NCI-H2081 treated with DMSO at 0.1 percent for 48 hours (cell line): ENCODE results near the gene GTF3C4.
A peak's percentile ranks its signal among the peaks of the same experiment; 100 is the strongest.

Source experiments
- DNase-seq: peaks from one replicate; lab custom pipeline; 2025; lab: John Stamatoyannopoulos, UW

GTF3C4 gene, protein sequence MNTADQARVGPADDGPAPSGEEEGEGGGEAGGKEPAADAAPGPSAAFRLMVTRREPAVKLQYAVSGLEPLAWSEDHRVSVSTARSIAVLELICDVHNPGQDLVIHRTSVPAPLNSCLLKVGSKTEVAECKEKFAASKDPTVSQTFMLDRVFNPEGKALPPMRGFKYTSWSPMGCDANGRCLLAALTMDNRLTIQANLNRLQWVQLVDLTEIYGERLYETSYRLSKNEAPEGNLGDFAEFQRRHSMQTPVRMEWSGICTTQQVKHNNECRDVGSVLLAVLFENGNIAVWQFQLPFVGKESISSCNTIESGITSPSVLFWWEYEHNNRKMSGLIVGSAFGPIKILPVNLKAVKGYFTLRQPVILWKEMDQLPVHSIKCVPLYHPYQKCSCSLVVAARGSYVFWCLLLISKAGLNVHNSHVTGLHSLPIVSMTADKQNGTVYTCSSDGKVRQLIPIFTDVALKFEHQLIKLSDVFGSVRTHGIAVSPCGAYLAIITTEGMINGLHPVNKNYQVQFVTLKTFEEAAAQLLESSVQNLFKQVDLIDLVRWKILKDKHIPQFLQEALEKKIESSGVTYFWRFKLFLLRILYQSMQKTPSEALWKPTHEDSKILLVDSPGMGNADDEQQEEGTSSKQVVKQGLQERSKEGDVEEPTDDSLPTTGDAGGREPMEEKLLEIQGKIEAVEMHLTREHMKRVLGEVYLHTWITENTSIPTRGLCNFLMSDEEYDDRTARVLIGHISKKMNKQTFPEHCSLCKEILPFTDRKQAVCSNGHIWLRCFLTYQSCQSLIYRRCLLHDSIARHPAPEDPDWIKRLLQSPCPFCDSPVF

DNA sequence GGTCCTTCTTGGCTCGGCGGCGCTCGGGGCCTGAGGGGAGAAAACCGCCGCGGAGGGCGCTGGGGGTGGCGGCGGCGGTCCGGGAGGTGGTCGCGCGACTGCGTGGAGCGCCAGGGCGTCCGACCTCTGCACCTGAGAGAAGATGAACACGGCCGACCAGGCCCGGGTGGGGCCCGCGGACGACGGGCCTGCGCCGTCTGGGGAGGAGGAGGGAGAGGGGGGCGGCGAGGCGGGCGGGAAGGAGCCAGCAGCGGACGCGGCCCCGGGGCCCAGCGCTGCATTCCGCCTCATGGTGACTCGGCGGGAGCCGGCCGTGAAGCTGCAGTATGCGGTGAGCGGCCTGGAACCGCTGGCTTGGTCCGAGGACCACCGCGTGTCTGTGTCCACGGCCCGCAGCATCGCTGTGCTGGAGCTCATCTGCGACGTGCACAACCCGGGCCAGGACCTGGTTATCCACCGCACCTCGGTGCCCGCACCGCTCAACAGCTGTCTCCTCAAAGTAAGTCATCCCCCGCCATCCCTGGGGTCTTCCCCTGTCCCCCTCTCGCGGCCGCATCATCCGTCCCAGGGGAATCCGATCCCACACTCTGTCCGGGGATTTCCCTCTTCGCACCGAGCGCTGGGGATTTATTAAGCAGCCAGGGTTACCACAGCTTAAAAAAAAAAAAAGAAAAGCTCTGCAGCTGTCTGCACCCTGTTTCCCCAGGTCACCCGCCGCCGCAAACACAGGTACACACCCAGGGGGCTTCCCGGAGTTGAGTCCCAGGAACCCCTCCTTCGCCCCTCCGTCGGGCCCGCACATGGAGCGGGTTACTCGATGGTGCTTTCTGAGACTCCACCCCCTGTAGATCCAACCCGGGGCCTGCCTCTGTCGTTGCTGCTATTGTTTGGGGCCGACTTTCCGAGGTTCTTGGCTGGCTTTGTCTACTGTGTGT is at the start of gene GTF3C4:
Gene GTF3C4 (plus strand): TSS at position 8 of the 935 bp plus-strand sequence. CDS start 135 bp downstream, at position 143.
- no peak for DNase-seq

DNA sequence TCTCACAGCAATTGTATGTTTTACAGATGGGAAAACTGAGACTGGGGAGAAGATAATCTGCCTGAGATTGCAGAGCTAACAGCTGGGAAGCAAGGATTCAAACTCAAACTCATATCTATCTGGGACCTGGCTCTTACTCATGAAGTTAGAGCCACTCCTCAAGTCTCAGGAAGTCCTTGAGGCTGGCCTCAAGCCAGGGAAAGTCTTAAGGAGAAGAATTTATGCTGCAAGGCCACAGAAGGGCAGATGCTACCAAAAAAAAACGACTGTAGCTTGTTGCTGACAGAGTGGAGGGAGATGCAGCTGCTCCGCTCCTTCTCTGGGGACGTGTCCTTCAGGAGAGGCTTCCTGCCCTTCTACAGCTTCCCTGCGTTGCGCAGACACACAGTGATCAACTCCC is 48.1 kb upstream of the GTF3C4 start:
- DNase-seq, result no peak

DNA sequence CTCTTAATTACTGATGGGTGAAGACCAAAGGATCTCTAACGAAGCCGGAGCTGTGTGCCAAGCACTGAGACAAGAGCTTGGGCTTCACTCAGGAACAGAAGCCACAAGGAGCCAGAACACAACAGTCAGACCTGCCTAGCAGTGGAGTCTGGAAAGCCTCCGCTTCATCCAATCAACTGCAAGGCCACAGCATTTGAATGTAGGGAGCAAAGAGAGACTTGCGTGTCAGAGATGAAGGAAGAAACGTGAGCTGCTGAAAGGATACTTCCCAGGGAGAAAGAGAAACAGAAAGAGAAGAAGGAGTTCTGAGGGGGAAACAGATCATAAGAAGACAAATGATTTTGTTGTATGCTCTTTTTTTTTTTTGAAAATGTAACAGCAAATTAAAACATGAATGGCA is 44.0 kb upstream of the GTF3C4 start:
- no peak for DNase-seq

DNA sequence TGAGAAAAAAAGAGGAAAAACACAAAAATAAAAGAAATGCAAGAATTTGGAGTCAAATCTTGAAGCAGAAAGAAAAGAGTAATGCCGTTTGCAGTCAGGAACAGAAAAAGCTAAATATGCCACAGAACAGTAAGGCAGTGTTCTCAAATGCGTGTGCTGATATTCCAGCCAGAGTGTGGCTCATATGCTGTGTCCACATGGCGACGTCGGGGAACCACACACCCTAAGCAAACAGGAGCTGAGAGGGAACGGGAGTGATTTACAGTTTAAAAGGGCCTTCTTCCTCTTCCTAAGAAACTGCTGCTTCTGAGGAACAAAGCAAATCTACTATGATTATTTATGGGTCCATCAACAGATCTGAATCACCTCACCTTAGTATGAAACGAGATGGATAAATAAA is 43.2 kb upstream of the GTF3C4 start:
- DNase-seq, result no peak

DNA sequence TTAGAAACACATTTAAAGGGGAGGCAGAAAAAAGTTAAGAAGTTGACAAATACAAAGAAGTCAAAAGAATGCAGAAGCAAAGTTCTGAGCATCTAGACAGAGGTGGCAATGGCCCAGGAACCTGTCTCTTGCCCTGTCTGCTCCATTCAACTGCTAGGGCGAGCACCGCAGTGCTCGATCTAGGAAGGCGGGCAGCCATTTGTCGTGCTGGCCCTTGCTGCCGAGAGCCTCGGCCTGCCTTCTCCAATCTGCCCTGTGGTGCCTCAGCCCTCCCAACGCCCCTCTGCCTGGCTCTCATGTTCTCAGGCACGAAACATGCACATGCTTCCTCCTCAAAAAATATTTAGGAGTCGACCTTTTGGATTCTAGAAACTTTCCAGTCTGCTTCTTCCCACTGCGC is 42.7 kb upstream of the GTF3C4 start:
- no peak for DNase-seq

DNA sequence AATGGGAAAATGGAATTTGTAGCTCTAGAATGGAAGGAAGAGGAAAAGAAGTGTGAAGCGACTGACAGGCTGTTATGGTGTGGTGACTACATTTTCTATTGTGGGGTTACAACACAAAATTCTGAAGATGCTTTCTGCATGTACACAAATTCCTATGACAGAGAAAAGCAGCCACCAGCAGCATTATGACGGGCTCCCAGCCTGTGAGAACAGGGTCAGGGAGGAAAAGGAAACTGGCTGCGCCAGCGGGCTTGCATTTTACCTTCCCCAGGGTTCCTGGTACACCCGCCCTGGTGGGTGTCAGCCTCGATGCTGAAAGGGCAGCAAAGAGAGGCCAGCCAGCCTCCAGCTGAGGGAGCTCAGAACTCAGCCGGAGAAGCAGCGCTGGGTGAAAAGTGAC is 41.5 kb upstream of the GTF3C4 start:
- DNase-seq, result no peak

DNA sequence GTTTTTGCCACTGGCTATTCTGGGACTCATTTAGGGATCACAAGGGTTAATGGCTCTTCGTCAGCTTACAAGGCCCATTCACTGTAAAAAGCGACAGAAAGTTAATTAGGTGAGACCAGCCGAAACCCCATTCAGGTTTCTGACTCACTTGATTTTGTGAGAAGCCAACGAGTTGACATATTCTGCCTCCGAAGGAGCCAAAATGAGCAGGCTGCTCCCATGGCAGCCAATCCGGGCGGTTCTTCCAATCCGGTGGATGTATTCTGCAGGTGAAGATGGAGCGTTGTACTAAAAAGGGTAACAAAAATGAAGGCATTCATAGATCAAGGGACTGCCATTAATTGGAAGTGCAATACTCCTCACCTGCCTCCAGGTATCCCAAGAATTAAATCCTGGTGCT is 40.1 kb upstream of the GTF3C4 start:
- DNase-seq, result no peak

DNA sequence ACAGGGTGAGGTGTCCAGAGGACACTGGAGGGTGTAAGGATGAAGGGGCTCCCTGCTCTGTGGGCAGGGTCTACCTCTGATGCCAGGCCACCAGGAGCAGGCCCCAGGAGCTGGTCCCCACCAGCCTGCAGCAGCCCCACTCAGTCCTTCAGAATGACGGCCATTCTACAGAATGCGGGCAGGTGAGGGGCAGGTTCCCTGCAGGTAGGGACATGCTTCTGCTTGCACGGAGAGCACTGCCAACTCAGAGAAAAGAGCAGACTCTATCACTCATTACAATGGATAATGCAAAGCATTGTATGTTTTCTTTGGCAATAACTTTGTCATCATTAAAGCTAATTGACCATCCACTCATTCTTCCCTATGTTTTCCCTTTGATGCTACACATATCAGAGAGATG is 39.5 kb upstream of the GTF3C4 start:
- no peak for DNase-seq

DNA sequence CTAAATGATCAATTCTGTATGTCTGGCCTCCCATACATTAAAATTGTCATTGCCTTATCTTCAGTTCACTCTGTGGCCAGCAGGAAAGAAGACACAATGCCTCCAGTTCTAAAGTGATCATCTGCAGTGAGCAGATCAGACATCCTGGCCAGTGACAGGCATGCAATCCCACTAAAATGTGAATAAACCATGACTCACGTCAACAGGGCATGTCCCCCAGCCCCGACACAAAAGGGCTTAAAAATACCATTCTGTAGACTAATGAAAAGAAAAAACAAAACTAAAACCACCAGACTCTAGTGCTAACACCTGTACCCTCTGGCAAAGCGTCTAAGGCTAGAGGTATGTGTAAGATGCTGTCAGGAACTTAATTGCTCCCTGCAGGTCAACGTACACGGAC is 39.0 kb upstream of the GTF3C4 start:
- no peak for DNase-seq

DNA sequence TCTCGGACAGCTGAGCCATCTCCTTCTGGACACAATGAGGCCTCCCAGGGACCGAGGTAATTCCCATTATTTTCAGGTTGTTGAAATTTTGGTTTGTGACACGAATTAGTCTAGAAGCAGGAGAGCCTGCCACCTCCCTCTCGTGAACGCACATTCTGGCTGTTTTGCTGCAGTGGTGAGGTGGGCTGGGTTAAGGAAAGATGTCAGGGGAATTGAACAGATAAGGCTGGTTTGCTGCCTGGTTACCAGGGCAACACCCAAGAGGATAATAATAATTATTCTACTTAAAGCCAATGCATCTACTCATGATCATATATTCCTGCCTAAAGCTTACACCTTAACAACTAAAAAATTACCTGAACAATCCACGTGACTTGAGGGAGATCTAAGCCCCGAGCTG is 38.6 kb upstream of the GTF3C4 start:
- no peak for DNase-seq

DNA sequence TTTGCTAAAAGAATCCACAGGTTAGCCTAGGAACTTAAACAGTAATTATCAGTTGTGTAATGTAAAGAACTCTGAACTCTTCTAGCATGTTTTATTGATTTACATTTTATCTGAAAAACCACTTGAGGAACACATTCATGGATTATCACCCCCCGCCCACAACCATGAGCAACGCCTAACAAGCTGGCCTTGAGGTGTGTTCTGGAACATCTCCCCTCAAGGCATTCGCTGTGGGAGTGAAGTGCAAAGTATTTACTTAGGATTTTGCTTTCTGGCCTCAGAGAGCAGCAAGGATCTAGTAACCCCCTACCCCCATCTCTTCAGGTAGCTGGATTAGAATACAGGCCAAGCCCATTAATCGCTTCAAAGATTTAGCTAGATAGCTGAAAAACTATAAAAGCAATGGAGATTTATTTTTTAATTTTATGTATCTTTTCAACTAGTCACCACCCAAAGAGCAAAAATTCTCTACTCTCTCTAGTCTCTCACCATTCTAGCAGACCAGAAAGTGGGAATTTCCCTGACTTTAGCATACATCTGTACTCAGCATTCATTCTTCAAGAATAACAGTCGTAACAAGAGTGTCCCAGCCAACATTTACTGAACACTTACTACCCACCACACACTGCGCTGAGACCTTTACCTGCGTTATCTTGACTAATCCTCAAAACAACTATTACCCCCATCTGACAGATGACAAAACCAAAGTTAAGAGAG is 37.7 kb upstream of the GTF3C4 start:
- DNase-seq, result no peak

DNA sequence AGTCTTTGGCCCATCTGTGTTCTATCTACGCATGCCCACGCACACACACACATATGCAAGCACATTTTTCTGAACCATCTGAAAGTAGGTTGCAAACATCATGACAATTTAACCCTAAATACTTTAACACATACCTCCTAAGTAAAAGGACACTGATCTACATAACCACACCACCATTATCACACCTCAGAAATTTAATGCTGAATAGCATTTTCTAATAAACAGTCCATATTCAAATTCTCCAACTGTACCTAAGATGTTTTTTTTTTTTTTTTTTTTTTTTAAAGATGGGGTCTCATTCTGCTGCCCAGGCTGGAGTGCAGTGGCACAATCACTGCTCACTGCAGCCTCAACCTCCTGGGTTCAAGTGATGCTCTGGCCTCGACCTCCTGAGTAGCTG is 35.9 kb upstream of the GTF3C4 start:
- DNase-seq, result no peak

DNA sequence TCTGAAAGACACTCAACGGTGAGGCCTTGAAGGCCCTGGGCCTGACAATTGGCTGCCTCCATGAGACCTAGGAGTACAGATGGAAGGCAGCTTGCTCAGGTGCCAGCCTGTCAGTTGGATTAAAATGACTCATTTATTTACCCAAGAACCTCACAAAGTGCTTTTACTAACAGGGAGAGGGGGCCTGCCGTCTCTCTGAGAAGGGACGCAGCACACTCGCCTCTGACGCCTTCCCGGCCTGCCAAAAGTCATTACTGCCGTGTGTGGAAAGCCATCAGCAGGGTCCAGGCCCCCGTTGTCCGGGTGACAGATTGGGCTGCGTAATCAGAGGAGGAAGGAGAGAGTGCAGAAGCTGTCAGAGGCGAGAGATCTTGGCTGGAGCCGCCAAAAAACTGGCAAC is 32.9 kb upstream of the GTF3C4 start:
- peak; percentile 74 for DNase-seq

DNA sequence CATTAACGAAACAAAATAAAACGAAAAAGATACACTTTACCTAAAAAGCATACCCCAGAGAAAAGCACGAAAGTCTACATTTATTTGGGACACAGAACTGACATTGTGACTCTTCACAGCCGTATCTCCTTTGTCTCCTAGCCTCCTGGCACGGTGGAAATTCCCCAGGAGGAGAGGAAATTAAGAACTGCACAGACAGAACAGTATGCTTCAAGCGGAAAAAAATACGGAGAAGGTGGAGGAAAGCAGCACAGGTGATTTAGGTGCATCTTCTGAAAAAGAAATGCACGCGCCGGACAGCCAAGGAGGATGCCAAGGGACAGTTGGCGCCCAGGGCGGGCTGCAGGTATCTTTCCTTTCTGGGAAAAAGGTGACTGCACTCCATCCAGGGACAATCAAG is 32.5 kb upstream of the GTF3C4 start:
- no peak for DNase-seq

DNA sequence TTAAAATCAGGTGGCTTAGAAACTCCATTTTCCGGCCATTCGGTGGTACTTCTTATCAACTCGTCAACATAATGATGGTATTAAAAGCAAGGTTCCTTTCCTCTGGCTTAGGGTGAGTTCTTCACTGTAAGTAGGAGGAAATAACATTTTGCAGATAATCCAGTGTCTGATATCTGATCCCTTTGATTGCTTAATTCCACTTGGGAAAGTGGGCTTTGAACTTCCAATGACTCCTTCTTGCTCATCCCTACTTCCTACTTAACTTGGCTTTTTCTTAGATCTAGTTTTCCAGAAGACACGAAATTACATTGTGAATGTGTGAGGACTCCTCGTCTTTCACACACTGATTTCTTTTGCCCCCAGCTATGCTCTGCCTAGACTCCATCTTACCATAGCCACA is 32.0 kb upstream of the GTF3C4 start:
- no peak for DNase-seq

DNA sequence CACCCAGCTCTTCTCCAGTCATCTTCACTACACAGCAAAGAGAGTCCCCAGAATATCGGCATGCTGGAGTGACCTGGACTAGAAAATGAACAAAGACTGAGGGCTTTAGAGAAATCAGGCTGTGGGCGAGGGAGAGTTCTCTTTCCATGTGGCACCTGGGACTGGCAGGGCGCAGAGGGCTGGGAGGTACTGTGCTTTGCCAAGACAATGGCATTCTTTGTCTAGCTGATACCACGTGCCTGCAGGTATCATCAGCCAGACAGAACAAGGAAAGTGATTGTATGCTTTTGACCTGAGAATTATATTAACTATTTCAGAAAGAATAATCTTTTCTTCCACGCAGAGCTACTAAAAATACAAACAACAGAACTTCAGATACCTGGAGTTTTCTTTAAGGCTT is 30.9 kb upstream of the GTF3C4 start:
- no peak for DNase-seq

DNA sequence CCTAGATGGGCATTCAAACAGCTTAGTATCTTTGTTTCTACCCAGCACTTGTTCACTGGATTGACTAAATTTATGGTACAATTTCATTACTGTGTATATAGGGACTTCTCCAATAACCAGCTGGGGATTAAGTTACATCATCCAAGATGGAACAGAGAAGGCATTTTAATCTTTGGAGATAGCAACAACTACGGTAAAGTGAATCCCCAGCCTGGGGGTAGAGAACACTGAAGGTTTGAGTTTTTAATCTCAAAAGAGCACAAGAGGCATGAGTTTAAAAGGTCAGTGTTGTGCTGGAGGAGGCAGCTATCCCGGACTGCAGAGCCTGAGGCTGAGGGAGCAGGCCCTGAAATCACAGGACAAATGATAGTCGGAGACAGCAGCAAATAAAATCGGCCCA is 29.0 kb upstream of the GTF3C4 start:
- no peak for DNase-seq

DNA sequence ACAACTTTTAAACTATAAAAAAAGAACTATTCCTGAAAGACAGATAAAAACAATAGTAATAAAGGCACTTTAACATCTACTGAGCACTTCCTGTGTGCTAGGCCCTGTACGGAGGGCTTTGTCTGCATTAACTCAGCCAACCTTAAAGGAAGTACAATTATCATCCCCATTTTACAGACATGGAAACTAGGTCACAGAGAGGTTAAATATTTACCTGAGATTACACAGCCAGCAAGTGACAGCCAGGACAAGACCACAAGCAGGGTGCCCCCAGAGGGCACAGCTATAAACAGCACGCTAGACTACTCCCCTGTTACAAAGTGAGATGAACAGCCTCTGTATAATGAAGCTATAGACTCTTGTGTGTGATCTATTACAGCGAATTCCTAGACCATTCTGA is 26.0 kb upstream of the GTF3C4 start:
- no peak for DNase-seq

DNA sequence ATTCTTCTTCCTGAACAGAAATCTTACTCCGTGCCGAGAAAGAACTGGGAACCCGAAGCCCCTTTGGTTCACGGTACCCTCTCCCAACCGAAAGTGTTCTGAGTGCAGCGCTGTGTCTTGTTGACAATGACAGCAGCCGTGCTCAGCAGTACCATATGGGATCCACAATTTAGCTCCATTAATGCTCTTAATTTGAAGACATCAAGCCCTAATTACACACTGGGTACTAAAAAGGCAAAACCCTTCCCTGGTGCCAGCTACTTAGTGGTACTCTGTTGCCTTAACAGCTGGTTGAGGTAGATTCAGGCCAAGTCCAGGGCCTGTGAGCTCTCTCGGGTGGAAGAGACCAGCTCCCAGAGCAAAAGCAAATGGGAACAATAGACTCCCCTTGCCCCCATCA is 25.0 kb upstream of the GTF3C4 start:
- no peak for DNase-seq

DNA sequence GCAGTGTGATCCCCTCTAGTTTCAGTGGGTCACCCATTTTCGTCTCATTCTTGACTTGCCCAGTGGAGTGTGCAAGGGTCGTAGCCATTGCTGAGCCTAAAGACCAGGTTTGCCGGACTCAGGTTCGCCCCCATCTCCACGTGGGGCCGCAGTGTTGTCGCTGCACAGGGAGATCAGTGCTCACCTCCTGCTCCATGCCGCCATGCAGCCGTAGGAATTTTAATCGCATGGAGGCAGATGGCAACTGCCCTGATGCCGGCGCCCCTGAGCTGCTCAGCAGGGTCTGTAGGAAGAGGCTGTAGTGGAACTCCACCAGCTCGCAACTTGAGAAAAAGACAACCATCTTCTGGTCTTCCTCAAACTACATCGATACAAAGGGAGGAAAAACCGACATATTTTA is 24.6 kb upstream of the GTF3C4 start:
- DNase-seq, result no peak

DNA sequence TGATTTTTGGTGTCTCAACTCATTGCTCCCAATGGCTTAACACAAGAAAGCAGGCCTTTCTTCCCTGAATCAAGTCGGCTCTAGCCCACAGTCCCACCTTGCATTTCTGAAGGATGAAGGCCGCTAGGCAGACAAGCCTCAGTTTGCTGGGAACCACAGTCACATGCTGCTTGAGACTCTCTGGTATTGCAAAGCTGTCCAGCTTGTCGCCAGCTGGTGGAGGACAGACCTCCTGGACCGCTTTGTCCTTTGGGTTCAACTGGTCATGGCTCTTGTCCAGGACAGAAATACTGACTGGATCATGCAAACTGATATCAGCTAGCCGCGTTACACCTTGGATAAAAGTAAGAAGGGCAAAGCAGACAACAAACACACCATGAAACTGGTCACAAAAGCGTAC is 23.5 kb upstream of the GTF3C4 start:
- DNase-seq, result no peak

DNA sequence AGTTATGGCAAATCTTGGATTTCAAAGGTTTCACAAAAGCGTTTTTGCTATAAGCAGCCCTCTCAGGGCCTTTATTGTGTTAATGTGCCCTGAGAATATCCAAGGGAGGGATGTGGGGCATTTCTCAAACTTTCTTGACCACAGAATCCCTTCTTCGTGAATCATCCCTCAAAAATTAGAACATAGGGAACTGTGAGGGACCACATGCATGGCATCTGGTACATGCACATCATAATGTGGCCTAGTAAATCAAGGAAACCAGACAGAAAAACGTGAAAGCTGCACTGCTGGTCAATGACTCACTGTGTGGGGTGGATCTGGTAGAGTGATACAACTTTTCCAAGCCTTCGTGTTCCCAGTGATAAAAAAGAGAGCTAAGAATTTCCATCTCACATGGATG is 22.9 kb upstream of the GTF3C4 start:
- DNase-seq, result no peak
